ENCODE results near the gene THSD7B.
"Not testable (repeated sequence)": the region's sequence is repeated elsewhere in the genome, so short reads cannot be mapped to it uniquely, and the experiment has no call there.

THSD7B gene

GRCh38 chr2:137435162-137435561 is 669.8 kb downstream of the THSD7B start:
- no peak for DNase-seq

GRCh38 chr2:137437386-137437785 is 672.0 kb downstream of the THSD7B start:
- no peak for DNase-seq

GRCh38 chr2:137444970-137445369 is 679.6 kb downstream of the THSD7B start:
- DNase-seq: no peak

- no peak for DNase-seq
Measured at GRCh38 chr2:137449454-137449853, 684.1 kb downstream of the THSD7B start.

- DNase-seq: no peak
Measured at GRCh38 chr2:137454886-137455285, 689.5 kb downstream of the THSD7B start.

- no peak for DNase-seq
Measured at GRCh38 chr2:137467246-137467862, 702.0 kb downstream of the THSD7B start.

- no peak for DNase-seq
Measured at GRCh38 chr2:137493261-137493660, 727.9 kb downstream of the THSD7B start.

GRCh38 chr2:137500599-137500998 is 735.3 kb downstream of the THSD7B start:
- no peak for DNase-seq

GRCh38 chr2:137507237-137507636 is 741.9 kb downstream of the THSD7B start:
- DNase-seq: no peak

- DNase-seq: no peak
Measured at GRCh38 chr2:137508739-137509384, 743.5 kb downstream of the THSD7B start.

- no peak for DNase-seq
Measured at GRCh38 chr2:137511526-137511925, 746.2 kb downstream of the THSD7B start.

GRCh38 chr2:137521653-137522619 is 756.6 kb downstream of the THSD7B start:
- no peak for DNase-seq

- DNase-seq: no peak
Measured at GRCh38 chr2:137522620-137523011, 757.3 kb downstream of the THSD7B start.

GRCh38 chr2:137523931-137524330 is 758.6 kb downstream of the THSD7B start:
- no peak for DNase-seq

- no peak for DNase-seq
Measured at GRCh38 chr2:137525132-137525531, 759.8 kb downstream of the THSD7B start.

- no peak for DNase-seq
Measured at GRCh38 chr2:137525641-137526190, 760.4 kb downstream of the THSD7B start.

- DNase-seq: no peak
Measured at GRCh38 chr2:137535897-137536296, 770.6 kb downstream of the THSD7B start.

- no peak for DNase-seq
Measured at GRCh38 chr2:137539336-137539735, 774.0 kb downstream of the THSD7B start.

- DNase-seq: no peak
Measured at GRCh38 chr2:137547842-137548241, 782.5 kb downstream of the THSD7B start.

- DNase-seq: no peak
Measured at GRCh38 chr2:137566387-137566786, 801.0 kb downstream of the THSD7B start.

- DNase-seq: no peak
Measured at GRCh38 chr2:137570484-137570883, 805.1 kb downstream of the THSD7B start.

GRCh38 chr2:137587834-137588233 is 822.5 kb downstream of the THSD7B start:
- not testable (repeated sequence) for DNase-seq

GRCh38 chr2:137588578-137588977 is 823.2 kb downstream of the THSD7B start:
- DNase-seq: not testable (repeated sequence)
